EL (cell line): ENCODE results near the gene TMEM215.
"Not testable (repeated sequence)": the region's sequence is repeated elsewhere in the genome, so short reads cannot be mapped to it uniquely, and the experiment has no call there.

ENCODE experiments used
- DNase-seq: peaks from one replicate; pipeline ENCODE4 v3.0.0-alpha.2; 2016

TMEM215 gene

GRCh38 chr9:32783168-32783891 lies at the start of gene TMEM215:
Gene TMEM215 (plus strand): TSS chr9:32783540. CDS start chr9:32784184, 644 bp downstream.
- DNase-seq = no peak

DNA sequence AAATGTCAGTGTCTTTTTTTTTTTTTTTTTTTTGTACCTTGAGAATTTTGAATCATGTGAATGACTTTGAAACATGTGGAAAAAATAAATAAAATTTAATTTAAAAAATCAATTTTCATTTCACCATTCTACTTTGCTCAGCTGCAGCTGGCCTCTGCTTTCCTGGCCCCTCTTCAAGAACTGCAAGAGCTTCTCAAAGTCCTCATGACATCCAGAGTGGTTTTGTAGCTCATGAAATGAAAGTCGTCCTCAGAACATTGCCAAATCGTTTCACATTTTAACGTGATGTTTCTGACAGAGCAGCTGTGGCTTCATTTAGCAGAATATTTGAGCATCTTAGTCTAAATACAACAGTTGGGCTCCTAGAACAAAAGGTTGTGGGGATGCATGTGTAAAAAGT lies 47.9 kb upstream of the TMEM215 start:
- no peak for DNase-seq

- DNase-seq = no peak
Measured at GRCh38 chr9:32737378-32737777, 46.0 kb upstream of the TMEM215 start.

DNA sequence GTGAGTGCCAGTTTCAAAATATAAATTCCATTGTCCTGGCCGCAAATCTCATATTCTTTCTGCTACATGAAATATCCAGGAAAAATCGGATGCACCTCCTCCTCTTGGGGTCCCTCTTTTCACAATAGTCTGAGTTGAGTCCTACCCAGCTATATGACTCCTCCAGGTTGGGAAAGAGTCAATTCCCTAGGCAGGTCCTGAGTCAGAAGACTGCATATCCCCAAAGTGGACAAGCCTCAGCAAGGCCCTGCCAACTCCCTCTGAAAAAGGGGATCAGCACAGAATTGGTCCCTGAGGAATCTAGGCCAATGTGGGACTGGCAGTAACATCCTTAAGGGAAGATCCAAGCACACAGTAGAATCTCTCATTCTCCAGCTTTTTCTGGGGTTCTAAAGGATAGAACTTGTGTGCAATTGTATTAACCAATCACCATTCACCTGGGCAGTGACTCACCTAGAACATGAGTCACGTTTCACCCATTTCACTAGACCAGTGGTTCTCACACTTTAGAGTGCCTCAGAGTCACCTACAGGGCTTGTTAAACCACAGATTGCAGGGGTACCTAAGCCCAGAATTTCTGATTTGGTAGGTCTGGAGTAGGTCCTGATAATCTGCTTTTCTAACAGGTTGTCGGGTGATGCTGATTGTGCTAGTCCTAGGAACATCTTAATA lies 44.7 kb upstream of the TMEM215 start:
- DNase-seq = peak; percentile 7

GRCh38 chr9:32741706-32742105 lies 41.6 kb upstream of the TMEM215 start:
- peak; percentile 24 for DNase-seq

DNA sequence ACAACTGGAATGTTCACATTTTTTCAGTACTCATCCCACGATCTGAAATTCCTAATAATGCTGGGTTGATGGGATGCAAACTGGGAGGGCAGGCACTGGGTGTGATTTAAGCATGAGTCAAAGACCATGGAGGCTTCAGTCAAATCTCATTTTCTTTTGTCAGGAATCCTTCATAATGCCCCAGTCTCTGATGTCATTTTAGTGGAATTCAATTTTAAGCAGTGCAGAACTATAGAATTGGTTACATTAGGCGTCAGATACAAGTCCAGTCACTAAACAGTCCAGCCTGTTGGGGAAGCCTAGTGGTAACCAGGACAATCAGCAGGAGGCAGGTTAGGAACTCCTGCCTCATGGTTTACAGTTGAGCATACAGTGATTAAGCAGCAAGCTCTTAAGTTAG lies 41.0 kb upstream of the TMEM215 start:
- DNase-seq = peak; percentile 38

GRCh38 chr9:32748013-32748412 lies 35.3 kb upstream of the TMEM215 start:
- no peak for DNase-seq

DNA sequence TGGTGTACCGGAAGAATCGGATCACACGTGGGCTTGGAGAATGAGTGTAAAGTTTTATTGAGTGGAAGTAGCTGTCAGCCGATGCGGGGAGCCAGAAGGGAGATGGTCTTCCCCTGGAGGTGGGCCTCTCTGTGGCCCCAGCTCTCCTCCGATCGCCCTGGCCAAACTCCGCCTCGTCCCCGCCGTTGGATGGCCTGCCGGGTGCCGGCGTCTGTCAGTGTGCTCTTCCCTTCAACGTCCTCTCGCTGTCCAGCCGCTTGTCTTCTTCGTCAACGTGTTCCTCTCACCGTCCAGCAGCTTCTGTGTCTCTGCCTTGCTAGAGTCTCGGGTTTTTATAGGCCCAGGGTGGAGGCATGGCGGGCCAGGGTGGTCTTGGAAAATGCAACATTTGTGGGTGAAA lies 27.6 kb upstream of the TMEM215 start:
- DNase-seq = no peak

- no peak for DNase-seq
Measured at GRCh38 chr9:32764139-32764538, 19.2 kb upstream of the TMEM215 start.

DNA sequence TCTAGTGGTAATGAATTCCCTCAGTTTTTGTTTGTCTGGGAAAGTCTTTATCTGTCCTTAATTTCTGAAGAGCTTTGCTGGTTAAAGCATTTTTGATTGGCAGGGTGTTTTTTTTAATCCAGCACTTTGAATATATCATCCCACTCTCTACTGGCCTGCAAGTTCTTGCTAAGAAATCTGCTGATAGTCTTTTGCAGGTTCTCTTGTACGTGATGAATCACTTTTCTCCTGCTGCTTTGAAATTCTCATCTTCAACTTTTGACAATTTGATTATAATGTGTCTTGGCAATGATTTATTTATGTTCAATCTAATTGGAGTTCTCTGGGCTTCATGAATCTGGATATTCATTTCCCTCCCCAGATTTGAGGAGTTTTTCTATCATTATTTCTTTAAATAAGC lies 8.1 kb upstream of the TMEM215 start:
- DNase-seq = no peak

- no peak for DNase-seq
Measured at GRCh38 chr9:32776201-32776600, 7.1 kb upstream of the TMEM215 start.

GRCh38 chr9:32782476-32783167 lies 718 bp upstream of the TMEM215 start:
- no peak for DNase-seq

DNA sequence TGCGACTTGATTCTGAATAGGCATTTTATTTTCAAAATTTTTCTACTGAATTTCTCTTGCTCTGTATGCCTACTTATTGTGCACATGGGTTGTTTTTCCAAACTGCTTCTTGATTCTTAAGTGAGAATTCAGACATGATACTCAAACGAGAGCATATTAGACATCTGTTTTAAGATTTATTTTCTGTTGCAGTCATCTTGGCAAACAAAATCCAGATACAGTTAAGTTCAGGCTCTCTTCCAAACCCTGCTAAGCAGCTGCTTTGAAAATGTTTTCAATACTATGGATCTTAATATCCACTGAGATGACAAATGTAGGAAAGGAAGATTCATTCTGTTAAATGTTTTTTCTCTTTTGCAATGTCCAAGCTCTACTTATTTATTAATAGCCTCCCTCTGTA lies 4.5 kb downstream of the TMEM215 start:
- no peak for DNase-seq

DNA sequence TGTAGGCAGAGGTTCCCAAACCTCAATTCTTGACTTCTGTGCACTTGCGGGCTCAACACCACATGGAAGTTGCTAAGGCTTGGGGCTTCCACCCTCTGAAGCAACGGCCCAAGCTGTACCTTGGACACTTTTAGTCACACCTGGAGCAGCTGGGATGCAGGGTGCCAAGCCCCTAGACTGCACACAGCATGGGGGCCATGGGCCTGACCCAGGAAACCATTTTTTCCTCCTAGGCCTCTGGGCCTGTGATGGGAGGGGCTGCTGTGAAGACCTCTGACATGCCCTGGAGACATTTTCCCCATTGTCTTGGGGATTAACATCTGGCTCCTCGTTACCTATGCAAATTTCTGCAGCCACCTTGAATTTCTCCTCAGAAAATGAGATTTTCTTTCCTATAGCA lies 12.7 kb downstream of the TMEM215 start:
- DNase-seq = not testable (repeated sequence)

DNA sequence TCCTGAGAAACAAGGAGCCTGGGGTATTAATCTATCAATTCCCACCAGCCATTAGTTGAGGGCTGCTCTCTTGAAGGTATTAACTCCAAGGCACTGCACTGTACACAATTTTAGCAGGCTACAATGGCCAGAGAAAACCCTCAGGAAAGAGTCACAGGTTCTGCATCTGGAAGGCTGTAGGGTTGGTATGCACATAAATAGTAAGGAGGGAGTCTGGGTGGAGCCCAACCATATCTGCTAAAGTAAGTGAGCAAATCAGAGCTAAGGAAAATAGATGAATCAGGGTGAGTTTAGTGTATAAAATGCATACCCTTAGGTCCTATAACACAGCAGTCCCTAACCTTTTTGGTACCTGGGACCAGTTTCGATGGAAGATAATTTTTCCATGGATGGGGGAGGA lies 18.2 kb downstream of the TMEM215 start:
- DNase-seq = no peak

DNA sequence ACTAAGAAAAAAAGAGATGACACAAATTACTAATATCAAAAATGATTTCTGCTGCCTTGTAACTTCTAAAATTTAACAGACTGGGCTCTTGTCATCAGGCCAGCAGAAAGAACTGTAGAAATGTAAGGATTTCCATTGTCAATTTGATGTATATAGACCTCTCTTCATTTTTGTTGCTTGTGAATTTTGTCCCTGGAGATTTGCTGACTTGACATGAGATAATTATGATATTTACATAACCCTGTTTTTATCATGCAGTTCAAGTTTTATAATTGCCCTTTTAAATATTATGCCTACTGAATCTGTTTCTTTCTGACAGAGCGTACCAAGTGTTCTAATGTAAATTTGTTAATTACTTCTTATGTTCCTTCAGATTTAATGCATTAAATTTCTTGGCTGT lies 23.9 kb downstream of the TMEM215 start:
- DNase-seq = no peak

- no peak for DNase-seq
Measured at GRCh38 chr9:32811246-32811645, 27.9 kb downstream of the TMEM215 start.

GRCh38 chr9:32820322-32820721 lies 37.0 kb downstream of the TMEM215 start:
- no peak for DNase-seq

DNA sequence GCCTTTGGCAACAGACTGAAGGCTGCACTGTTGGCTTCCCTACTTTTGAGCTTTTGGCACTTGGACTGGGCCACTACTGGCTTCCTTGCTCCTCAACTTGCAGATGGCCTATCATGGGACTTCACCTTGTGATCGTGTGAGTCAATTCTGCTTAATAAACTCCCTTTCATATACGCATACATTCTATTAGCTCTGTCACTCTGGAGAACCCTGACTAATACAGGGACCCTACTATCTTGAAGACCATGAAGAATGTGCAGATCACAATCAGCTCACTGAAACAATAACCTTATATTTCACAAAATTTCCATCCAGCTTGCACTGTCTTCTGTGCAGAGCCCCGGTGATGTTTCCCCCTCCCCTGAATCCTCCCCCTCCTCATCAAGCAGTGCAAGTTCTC lies 39.8 kb downstream of the TMEM215 start:
- no peak for DNase-seq

DNA sequence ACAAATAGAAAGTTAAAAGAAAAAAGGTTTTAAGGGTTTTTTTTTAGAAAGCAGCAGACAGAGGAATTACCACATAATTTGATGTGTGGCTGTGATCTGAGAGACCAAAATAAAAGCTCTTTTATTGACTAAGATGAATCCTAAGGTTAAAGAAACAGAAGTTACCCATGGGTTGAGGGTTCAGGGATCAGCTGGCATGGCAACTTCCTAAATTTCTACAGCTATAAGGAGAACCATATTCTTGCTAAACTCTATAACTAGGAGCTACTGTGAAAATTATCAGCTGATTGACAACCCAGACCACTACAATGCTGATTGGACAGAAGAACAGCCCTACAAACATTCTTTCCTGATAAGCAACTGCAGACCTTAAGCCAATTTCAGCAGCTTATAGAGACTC lies 40.2 kb downstream of the TMEM215 start:
- no peak for DNase-seq

DNA sequence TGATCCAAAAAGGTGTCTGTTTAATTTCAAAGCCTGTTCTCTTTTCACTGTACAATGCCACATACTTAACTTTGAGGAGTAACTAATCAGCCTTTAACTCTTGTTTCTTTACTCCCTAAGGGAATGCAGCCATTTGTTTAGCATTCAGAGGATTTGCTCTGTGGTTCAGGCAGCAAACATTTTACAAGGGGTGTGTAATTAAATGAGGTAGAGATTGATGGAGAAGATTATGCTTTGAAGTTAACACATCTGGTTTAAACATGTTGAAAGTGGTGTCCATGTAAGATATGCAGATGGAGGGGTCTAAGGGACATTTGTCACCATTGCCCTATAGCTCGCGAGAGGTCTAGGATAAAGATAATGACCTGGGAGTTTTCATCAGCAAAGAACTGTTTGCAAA lies 41.9 kb downstream of the TMEM215 start:
- no peak for DNase-seq

GRCh38 chr9:32828861-32829260 lies 45.5 kb downstream of the TMEM215 start:
- DNase-seq = no peak

GRCh38 chr9:32832346-32832745 lies 49.0 kb downstream of the TMEM215 start:
- no peak for DNase-seq
